Stomach (tissue), 4 donors: ENCODE data around the gene S100A5.

Experiments
- EP300 ChIP-seq: sonication (generic); formaldehyde crosslinking; IDR thresholded peaks from one replicate; pipeline ENCODE4 v1.6.1; 2017; ENCODE audit warnings: antibody characterized with exemption
- POLR2A ChIP-seq, 4 donors: fragments of 450-650 bp; IDR thresholded peaks; one replicate each; pipeline ENCODE4 v1.6.1; 2016; ENCODE audit warnings: antibody characterized with exemption in 4 of 4, control low read depth in 2 of 4, mild to moderate bottlenecking in 1 of 4, moderate library complexity in 1 of 4
- POLR2AphosphoS5 ChIP-seq, 3 donors: sonication (generic); formaldehyde crosslinking; IDR thresholded peaks; one replicate each; pipeline ENCODE4 v1.6.1; 2016; ENCODE audit warnings: antibody characterized with exemption in 3 of 3
- TF ChIP-seq, protein P1 (sequence below), 7 experiments: fragments of 450-650 bp in 4 of 7; fragments of 200-600 bp in 3 of 7; sonication (generic) in 3 of 7; IDR thresholded peaks; one replicate each; pipeline ENCODE4 v1.5.1; 2016 to 2019; ENCODE audit warnings: antibody characterized with exemption in 7 of 7, control low read depth in 2 of 7, mild to moderate bottlenecking in 1 of 7

DNA sequence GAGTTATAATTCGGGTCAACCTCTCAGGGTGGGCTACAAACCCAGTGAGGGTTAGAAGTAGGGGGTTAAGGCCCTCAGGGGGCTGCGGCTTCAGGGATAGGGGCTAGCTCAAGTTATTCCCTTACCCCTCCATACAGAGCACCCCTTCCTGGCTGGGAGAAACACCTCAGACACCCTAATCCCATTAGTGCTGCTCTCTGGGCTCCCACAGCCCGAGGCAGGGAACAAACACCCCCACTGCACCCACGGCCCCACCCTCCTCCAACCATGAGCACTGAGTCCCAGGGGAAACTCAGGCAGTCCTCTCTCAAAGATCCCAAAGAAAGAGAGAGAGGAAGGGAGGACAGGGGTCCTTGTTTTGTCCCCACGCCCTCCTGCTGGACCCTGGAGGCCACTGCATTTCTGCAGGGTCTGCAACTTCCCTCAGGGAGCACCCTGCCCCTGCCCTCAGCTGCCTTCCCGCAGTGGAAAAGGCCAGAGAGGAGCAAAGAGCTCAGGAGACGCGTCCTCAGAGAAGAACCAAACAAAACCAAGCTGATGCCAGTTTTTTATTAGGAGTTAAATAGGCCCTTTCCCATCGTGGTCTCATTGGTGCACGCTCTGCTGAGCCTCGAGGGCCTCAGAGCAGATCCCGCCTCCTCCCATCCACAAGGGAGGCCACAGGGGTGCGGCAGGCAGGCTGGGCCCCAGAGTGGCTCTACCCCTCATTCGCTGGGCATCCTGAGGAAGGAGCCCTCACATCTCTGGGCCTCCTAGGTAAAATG is 6.2 kb upstream of the S100A5 start:
- TF ChIP-seq, protein P1, sequence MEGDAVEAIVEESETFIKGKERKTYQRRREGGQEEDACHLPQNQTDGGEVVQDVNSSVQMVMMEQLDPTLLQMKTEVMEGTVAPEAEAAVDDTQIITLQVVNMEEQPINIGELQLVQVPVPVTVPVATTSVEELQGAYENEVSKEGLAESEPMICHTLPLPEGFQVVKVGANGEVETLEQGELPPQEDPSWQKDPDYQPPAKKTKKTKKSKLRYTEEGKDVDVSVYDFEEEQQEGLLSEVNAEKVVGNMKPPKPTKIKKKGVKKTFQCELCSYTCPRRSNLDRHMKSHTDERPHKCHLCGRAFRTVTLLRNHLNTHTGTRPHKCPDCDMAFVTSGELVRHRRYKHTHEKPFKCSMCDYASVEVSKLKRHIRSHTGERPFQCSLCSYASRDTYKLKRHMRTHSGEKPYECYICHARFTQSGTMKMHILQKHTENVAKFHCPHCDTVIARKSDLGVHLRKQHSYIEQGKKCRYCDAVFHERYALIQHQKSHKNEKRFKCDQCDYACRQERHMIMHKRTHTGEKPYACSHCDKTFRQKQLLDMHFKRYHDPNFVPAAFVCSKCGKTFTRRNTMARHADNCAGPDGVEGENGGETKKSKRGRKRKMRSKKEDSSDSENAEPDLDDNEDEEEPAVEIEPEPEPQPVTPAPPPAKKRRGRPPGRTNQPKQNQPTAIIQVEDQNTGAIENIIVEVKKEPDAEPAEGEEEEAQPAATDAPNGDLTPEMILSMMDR (IDR thresholded peaks at IDR 0.05), result no peak
- TF ChIP-seq POLR2AphosphoS5 (IDR thresholded peaks at IDR 0.05) (no peak), EP300 (no peak), POLR2A (IDR thresholded peaks at IDR 0.05) (no peak)
